Measurements from ENCODE around the gene DLG4.

The DLG4 gene

DNA sequence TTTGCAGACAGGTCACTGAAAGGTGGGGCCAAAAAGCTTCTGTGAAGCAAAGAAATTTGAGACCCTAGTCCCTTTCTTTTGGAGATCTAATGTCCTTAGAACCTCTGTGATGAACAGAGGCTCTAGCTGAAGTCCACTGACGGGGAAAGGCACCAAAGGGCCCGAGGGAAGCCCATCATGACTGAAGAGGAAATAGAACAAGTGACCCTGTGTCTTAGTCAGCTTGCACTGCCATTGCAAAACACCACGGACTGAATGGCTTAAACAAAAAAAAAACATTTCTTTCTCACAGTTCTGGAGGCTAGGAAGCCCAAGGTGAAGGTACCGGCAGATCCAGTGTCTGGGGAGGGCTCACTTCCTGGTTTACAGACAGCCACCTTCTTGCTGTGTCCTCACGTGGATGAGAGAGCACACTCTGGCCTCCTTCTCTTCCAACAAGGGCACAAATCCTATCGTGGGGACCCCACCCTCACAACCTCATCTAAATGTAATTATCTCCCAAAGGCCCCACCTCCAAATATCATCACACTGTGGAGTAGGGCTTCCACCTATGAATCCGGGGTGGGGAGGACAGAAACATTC lies 80.7 kb downstream of the DLG4 start:
- TF ChIP-seq EZH2 (IDR thresholded peaks at IDR 0.05) (no peak), POLR2AphosphoS5 (IDR thresholded peaks at IDR 0.05; ENCODE audit: borderline replicate concordance, low read depth, low read length) (no peak), FOXP2 (optimal IDR thresholded peaks at IDR 0.05; ENCODE audit: control extremely low read depth, extremely low read length, insufficient read depth) (no peak)
- no peak overlapping the region for H3K4me3 ChIP-seq
- no peak overlapping the region for H3K27ac ChIP-seq
- DNase-seq (ENCODE audit: low read depth, low spot score): no peak
- H3K9ac ChIP-seq (ENCODE audit: insufficient read length): no peak overlapping the region
- H3K36me3 ChIP-seq (ENCODE audit: insufficient read depth, low read length): no peaks in the 10 kb centered on the region
- no peaks in the 10 kb centered on the region for H3K9me3 ChIP-seq (ENCODE audit: low read depth, low read length)

DNA sequence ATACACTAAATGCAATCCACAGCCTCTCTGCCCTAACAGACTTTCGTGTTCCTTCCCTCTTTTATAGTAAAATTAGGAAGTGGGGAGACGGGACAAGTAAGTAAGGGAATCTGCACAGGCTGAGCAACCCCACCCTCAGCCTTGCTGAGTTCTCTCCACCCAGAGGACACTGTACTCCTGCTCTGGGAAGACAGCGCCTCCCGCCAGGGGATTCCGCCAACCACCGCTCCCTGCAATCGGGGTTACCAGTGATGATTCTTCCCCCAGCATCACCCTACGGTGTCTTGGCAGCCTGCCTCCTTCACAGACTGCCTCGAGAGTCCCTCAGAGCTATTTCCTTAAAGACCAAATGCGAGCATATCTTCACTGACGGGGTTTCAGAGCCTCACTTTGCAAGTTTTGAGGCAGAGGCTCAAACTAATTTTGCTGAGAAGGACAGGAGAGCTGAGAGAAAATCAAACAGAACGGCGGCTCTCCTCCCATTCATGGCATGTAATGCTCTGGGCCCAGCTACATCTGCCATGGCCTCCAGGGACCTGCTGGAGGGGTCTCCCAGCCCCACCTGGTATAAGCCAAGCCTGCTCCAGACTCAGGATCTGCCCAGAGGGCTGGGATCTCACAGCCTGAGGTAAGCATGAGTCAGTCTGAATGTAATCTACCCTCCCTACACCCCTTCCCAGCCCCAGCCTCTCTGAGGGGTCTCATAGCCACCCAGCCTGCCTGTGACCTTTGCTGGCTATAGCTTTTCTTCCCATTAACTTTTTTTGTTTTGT lies 82.3 kb downstream of the DLG4 start:
- no peak for TF ChIP-seq EZH2 (IDR thresholded peaks at IDR 0.05)
- TF ChIP-seq POLR2AphosphoS5 (IDR thresholded peaks at IDR 0.05; ENCODE audit: borderline replicate concordance, low read depth, low read length): no peak
- no peak for TF ChIP-seq FOXP2 (optimal IDR thresholded peaks at IDR 0.05; ENCODE audit: control extremely low read depth, extremely low read length, insufficient read depth)
- no peaks in the 10 kb centered on the region for H3K9me3 ChIP-seq (ENCODE audit: low read depth, low read length)
- no peak for DNase-seq (ENCODE audit: low read depth, low spot score)
- no peak overlapping the region for H3K4me3 ChIP-seq
- no peak overlapping the region for H3K9ac ChIP-seq (ENCODE audit: insufficient read length)
- no peak overlapping the region for H3K27ac ChIP-seq
- H3K36me3 ChIP-seq (ENCODE audit: insufficient read depth, low read length): no peaks in the 10 kb centered on the region
